GM04504 (cell line): ENCODE results near the gene RPUSD1.

Source experiments
- DNase-seq: peaks from one replicate; pipeline ENCODE4 v3.0.0-alpha.2; 2012; ENCODE audit warnings: low read depth

Gene RPUSD1

DNA sequence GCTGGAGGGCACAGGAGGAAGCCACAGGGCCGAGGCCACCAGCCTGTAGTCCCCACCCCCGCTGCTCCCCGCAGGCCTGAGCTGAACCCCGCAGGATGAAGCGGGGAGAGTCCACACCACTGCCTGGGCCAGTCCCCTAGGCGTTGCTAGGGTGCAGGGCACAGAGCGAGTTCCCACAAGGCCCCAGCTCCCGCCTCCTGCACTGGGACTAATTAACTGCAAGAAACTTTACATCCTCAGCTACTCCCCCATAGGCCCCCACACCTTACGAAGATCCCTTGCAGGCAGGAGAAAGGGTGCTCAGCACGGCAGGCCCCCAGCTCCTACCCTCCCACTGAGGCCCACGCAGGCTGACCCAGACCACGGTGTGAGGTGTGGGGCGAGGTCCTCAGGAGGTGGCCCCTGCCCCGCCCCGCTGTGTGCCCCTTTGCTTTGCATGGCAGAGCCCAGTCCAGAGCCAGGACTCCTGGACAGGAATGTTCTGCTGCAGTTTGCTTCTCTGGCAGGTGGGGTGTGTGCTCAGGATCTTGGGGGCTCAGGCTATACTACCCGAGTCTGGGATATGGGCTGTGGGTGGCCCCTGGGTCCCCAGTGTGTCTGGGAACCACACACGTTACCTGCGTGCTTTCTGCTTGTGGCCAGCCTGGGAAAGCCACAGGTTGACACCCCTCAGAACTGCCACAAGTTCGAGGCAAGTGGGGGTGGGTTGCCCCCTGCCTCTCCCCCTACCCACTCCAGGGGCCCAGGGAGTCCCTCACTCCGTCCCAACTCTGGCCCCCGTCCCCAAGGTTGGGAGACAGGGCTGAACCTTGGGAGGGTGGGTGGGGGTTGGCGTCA is 11.1 kb upstream of the RPUSD1 start:
- DNase-seq: no peak

DNA sequence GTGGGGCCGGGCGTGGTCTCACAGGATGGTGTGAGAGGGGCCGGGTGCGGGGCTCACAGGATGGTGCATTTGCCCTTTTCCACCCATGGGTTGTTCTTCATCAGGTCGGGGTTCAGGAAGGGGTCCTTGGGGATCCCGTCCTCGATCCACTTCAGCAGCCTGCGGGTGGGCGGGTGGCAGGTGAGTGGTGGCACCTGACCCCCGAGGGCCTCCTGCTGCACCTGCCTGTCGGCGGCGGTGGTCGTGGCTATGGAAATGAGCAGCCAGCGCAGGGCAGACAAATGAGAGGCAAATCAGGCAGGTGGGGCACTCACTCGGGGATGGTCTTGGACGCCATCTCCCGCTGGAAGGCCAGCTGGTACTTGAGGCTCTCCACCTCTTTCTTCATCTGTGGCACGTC is 10.5 kb upstream of the RPUSD1 start:
- no peak for DNase-seq

GRCh38 chr16:797686-798085 is 9.5 kb upstream of the RPUSD1 start:
- no peak for DNase-seq

- no peak for DNase-seq
These were observed 8.9 kb upstream of the RPUSD1 start for GRCh38 chr16:797120-797420.

DNA sequence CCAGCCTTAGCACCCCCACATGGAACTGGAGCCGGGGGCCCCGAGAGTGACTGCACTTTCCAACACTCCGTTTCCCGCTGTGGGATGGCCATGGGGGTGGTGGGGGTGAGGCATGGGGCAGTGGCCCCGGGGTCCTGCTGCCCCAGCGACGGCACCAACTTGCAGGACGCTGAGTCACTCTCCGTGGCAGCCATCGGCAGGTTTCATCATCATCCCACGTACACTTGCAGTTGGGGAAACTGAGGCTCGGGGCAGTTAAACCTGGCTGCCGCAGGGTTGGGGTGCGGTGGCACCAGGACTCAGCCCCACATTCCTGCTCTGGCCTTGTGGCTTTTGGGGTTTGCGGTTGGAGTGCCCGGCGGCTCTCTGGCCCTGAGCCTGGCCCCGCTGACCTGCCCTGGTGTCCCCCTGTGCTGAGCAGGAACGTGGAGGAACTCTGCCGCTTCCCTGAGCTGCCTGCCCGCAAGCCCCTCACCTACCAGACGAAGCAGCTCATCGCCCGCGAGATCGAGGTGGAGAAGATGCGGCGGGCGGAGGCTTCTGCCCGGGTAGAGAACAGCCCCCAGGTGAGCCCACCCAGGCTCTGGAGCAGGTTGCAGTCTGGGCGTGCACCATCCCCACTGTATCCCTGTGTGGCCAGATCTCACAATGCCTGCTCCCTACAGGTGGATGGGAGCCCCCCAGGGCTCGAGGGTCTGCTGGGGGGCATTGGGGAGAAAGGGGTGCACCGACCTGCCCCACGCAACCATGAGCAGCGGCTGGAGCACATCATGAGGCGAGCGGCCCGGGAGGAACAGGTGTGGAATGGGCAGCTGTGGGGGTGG is 8.3 kb upstream of the RPUSD1 start:
- DNase-seq: no peak

DNA sequence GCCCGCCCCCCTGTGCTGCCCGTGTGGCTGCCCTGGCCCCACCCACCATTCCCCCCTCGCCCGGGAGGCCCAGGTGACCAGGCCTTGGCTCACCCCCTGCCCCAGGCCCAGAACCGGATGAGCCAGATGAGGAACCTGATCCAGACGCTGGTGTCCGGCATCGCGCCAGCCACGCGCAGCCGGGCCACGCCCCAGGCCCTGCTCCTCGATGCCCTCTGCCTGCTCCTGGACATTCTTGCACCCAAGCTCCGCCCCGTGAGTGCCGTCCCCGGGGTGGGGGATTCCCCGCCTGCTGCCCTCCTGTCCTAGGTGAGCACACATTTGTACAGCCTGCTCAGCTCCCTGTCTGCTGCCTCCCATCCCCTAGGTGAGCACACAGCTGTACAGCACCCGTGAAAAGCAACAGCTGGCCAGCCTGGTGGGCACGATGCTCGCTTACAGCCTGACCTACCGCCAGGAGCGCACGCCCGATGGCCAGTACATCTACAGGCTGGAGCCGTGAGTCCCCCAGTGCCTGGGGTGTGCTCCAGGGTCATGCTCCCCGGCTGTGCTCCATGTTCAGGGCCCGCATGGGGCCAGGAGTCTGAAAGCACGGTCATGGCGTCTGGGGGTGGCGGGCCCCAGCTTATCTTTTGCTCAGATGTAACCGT is 7.5 kb upstream of the RPUSD1 start:
- no peak for DNase-seq

DNA sequence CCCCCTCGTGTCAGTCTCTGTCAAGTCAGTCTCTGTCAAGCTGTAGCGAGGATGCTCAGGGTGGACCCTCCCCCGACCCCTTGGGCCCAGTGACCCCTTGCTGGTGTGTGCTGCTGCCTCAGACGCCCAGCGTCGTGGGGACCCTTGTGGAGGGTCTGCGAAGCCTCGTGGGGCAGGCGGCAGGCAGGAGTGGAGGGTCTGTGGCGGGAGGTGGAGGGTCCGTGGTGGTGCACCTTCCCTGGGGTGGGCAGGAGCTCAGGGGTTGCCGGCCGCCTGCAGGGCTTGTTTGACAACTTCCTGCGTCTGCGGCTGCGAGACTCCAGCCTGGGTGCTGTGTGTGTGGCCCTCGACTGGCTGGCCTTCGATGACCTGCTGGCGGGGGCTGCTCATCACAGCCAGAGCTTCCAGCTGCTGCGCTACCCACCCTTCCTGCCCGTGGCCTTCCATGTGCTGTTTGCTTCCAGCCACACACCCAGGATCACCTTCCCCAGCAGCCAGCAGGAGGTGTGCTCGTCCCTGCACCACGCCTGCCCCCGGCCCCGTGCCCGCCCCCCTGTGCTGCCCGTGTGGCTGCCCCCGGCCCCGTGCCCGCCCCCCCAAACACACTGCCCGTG is 6.8 kb upstream of the RPUSD1 start:
- no peak for DNase-seq

- DNase-seq: no peak
These were observed 6.1 kb upstream of the RPUSD1 start for GRCh38 chr16:794091-794822.

- no peak for DNase-seq
These were observed 5.2 kb upstream of the RPUSD1 start for GRCh38 chr16:793414-793813.

DNA sequence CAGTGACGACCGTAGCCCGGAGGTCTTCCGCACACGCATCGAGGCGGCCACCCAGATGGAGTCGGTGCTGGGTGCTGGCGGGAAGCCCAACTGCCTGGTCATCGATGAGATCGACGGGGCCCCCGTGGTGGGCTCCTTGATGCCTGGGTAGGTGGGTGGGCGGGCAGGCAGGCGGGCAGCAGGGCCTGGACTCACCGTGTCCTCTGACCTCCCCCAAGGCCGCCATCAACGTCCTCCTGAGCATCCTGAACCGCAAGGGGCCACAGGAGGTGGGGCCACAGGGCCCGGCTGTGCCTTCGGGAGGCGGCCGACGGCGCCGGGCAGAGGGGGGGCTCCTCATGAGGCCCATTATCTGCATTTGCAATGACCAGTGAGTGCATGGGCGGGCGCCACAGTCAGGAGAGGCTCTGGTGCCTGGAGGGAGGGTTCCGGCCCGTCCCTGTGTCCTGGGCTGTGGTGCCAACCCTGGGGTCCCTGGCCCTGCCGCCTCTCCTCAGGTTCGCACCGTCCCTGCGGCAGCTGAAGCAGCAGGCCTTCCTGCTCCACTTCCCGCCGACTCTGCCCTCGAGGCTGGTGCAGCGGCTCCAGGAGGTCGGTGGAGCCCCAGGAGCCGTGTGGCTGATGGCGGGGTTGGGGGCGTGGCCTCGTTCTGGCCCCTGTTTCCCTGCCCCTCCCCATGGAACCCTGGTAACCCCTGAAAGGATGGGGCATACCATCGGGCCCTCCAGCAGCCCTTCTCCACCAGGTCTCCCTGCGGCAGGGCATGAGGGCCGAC is 4.2 kb upstream of the RPUSD1 start:
- no peak for DNase-seq

DNA sequence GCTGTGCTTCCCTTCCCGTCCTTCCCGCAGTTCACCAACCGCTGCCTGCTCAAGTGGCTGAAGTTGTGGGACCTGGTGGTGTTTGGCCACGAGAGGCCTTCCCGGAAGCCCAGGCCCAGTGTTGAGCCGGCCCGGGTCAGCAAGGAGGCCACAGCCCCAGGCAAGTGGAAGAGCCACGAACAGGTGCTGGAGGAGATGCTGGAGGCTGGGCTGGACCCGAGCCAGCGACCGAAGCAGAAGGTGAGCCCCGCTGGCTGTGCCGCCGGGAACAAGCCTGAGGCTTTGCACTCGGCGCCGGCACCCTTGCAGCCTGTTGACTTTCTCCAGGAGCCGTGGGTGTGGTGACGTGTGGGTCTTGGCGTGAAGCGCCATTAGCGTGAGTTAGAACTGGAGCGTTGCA is 3.0 kb upstream of the RPUSD1 start:
- no peak for DNase-seq

- DNase-seq: no peak
These were observed 1.9 kb upstream of the RPUSD1 start for GRCh38 chr16:790086-790485.

DNA sequence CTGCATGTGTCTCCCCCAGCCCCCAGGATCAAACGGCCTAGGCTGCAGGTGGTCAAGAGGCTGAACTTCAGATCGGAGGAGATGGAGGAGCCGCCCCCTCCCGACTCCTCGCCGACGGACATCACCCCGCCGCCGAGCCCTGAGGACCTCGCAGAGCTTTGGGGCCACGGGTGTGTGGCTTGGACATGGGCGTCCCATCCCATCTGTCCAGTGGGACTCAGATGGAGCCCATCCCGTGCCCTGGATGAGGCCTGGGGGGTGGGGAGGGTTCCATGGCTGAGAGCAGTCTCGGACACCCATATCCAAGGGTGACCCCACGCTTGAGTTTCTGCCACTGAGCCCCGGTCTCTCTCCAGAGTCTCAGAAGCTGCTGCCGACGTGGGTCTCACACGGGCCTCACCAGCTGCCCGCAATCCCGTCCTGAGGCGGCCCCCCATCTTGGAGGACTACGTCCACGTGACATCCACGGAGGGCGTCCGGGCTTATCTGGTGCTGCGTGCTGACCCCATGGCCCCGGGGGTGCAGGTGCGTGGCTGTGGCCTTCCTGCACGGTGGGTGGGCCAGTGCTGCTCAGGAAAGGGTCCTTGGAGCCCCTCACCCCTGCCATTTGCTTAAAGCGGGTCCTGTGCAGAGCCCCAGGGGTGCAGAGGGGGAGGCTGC is 1.1 kb upstream of the RPUSD1 start:
- DNase-seq: no peak

GRCh38 chr16:788399-789126 is 382 bp upstream of the RPUSD1 start, which contains the start of gene CHTF18:
Gene CHTF18 (plus strand): TSS chr16:788620. CDS start chr16:788685, 65 bp downstream.
- DNase-seq: peak; percentile 84

DNA sequence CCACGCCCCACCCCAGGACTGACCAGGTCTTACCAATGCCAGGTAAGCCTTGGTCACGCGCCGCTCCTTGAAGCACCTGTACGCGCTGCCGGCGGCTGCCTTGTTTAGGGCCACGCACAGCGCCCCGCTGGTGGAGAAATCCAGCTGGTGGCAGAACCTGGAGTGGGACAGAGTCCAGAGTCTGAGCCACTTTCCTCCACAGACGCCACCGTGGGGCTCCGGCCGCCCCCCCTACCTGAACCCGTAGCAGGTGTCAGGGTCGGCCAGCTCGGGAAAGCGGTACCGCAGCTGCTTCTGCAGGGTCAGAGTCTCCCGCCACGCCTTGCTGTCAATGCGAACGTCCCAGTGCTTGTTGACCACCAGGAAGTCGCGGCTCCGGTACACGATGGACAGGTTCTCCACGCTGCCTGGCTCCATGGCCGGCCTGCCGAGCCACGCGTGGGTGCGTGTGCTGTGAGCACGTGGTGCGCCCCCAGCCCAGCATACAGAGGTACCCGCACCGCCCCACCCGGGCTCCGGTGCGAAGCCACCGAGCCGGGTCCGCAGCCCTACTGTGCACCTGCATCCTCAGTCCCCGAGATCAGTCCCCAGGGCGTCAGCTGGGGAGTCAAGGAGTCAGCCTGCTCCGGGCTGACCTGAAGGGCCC is 737 bp downstream of the RPUSD1 start:
- no peak for DNase-seq

GRCh38 chr16:785563-786535 is 2.3 kb downstream of the RPUSD1 start:
- DNase-seq: no peak

DNA sequence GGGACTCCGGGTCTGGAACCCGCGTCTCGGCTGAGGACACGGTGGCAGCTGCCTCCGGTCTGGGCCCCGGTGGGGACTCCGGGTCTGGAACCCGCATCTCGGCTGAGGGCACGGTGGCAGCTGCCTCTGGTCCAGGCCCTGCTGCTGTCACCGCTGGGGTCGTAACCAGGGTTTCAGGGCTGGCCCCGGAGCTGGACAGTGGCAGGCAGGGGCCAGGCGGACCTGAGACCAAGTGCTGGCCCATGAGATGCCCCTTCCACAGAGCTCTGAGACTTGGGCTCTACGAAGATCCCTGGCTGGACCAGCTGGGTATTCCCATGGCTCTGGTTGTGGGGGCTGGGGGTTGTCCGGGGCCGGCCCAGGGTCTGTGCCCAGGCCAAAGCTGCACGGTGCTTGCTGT is 3.8 kb downstream of the RPUSD1 start:
- no peak for DNase-seq
